GM12878 (cell line): Measurements from ENCODE around the gene SLC37A1. TPM values are rescaled to one million over a fixed set of nuclear protein-coding genes. Genes with fewer than 3 reads are reported as not detected.

Experiments used
- ATAC-seq: fragments of 200-7000 bp; cut with Tn5 transposase; 3 replicates; pipeline ENCODE4 v1.9.1; 2020; ENCODE audit warnings: mild to moderate bottlenecking, moderate library complexity
- BruUV-seq: library from RNA; stranded (reverse); fragments of 400-500 nt; replicated peaks from 2 replicates; lab custom pipeline; 2021; lab: Mats Ljungman, UMichigan
- CTCF ChIA-PET: fragments of 300-600 bp; sonication (Branson Sonifier 250); formaldehyde crosslinking; extraction: SDS; loops from one replicate; lab custom pipeline; 2021; ENCODE audit warnings: inconsistent platforms; lab: Yijun Ruan, JAX
- POLR2A ChIA-PET: fragments of 350-600 bp; formaldehyde crosslinking; extraction: SDS; loops from one replicate; lab custom pipeline; 2021; ENCODE audit warnings: inconsistent platforms; lab: Charles Lee
- RAD21 ChIA-PET: fragments of 300-600 bp; sonication (Branson Sonifier 250); formaldehyde crosslinking; loops from one replicate; lab custom pipeline; 2023; ENCODE audit warnings: antibody characterized with exemption; ENCODE audit not compliant: unreplicated experiment; lab: Charles Lee
- SMC1A ChIA-PET: fragments of 300-600 bp; sonication (Branson Sonifier 250); formaldehyde crosslinking; loops from one replicate; lab custom pipeline; 2023; ENCODE audit not compliant: unreplicated experiment, uncharacterized antibody; lab: Charles Lee
- DNase-seq: peaks from one replicate; pipeline ENCODE4 v3.0.0-alpha.2; 2011; ENCODE audit warnings: low read depth, low spot score
- FAIRE-seq: peaks from 3 replicates; lab custom pipeline; 2011; peaks lifted over from hg19 to GRCh38; lab: Jason Lieb, UNC
- H2AFZ ChIP-seq: 2 replicates; pipeline ENCODE4 v1.6.0; 2011; ENCODE audit warnings: low read depth, low read length, control low read depth; ENCODE audit not compliant: control insufficient read depth
- H3K27ac ChIP-seq: 2 replicates; pipeline ENCODE4 v1.5.1; 2011; ENCODE audit warnings: control low read depth; ENCODE audit not compliant: control insufficient read depth, insufficient read depth
- H3K27me3 ChIP-seq, 2 experiments: replicated peaks in 1 of 2; 2 replicates each; pipeline versions ENCODE4 v1.6.0 to v1.6.1; 2011; ENCODE audit warnings: low read length in 1 of 2; ENCODE audit not compliant: control insufficient read depth in 2 of 2, insufficient read depth in 2 of 2
- H3K36me3 ChIP-seq, 2 experiments: 2 replicates each; pipeline ENCODE4 v1.5.1; 2011; ENCODE audit warnings: low read length in 1 of 2; ENCODE audit not compliant: control insufficient read depth in 2 of 2, insufficient read depth in 2 of 2
- H3K4me1 ChIP-seq: 2 replicates; pipeline ENCODE4 v1.6.1; 2011; ENCODE audit warnings: mild to moderate bottlenecking, low read length, moderate library complexity, mixed read lengths; ENCODE audit not compliant: control insufficient read depth, insufficient read depth
- H3K4me2 ChIP-seq: 2 replicates; pipeline ENCODE4 v1.6.0; 2011; ENCODE audit warnings: control low read depth; ENCODE audit not compliant: control insufficient read depth, insufficient read depth
- H3K4me3 ChIP-seq: fragments of 200-600 bp; sonication (generic); 2 replicates; pipeline ENCODE4 v1.5.1; 2016
- H3K79me2 ChIP-seq: 2 replicates; pipeline ENCODE4 v1.6.0; 2011; ENCODE audit warnings: low read length; ENCODE audit not compliant: control insufficient read depth, insufficient read depth
- H3K9ac ChIP-seq: 2 replicates; pipeline ENCODE4 v1.8.0; 2011; ENCODE audit warnings: low read length, control low read depth, mixed read lengths; ENCODE audit not compliant: control insufficient read depth, insufficient read depth
- H3K9me3 ChIP-seq: replicated peaks from 3 replicates; pipeline ENCODE4 v1.5.1; 2011; ENCODE audit warnings: mild to moderate bottlenecking, low read length; ENCODE audit not compliant: control insufficient read depth, insufficient read depth
- H4K20me1 ChIP-seq: 2 replicates; pipeline ENCODE4 v1.6.0; 2011; ENCODE audit not compliant: control insufficient read depth, insufficient read depth
- CHD1 ChIP-seq: IDR thresholded peaks from 2 replicates; pipeline ENCODE4 v1.6.1; 2012; ENCODE audit warnings: low read depth, low read length, improper control_type of control experiment
- CREM ChIP-seq: IDR thresholded peaks from 2 replicates; pipeline ENCODE4 v1.6.1; 2014; ENCODE audit warnings: antibody characterized with exemption, low read depth
- CTCF ChIP-seq, 3 experiments: IDR thresholded peaks in 2 of 3; conservative IDR thresholded peaks in 1 of 3; 2 replicates each; pipeline ENCODE4 v1.5.1; 2011; ENCODE audit warnings: low read depth in 3 of 3, low read length in 3 of 3, mild to moderate bottlenecking in 3 of 3, control low read depth in 2 of 3, moderate library complexity in 2 of 3, inconsistent platforms in 1 of 3, mixed read lengths in 1 of 3; ENCODE audit not compliant: control insufficient read depth in 2 of 3, insufficient read depth in 1 of 3; ENCODE audit errors: extremely low read depth in 1 of 3
- EED ChIP-seq: sonication (generic); IDR thresholded peaks from 2 replicates; pipeline ENCODE4 v1.6.1; 2016; ENCODE audit warnings: antibody characterized with exemption, low read depth
- JUND ChIP-seq: IDR thresholded peaks from 2 replicates; pipeline ENCODE4 v1.6.1; 2012; ENCODE audit warnings: low read depth, mild to moderate bottlenecking, low read length, improper control_type of control experiment, moderate library complexity
- POU2F2 ChIP-seq: IDR thresholded peaks from 3 replicates; pipeline ENCODE4 v1.6.1; 2011; ENCODE audit warnings: low read depth, mild to moderate bottlenecking, low read length, borderline replicate concordance
- RAD21 ChIP-seq: IDR thresholded peaks from 2 replicates; pipeline ENCODE4 v1.6.1; 2011; ENCODE audit warnings: mild to moderate bottlenecking, low read depth, low read length, moderate library complexity; ENCODE audit not compliant: insufficient read depth
- SREBF1 ChIP-seq: IDR thresholded peaks from 2 replicates; pipeline ENCODE4 v1.6.1; 2012; ENCODE audit warnings: mild to moderate bottlenecking, low read length
- ZBTB40 ChIP-seq: fragments of 450-650 bp; IDR thresholded peaks from 2 replicates; pipeline ENCODE4 v1.6.1; 2016; ENCODE audit warnings: mild to moderate bottlenecking, moderate library complexity, borderline replicate concordance
- WGBS: methylation state at CpG from one replicate; pipeline ENCODE4 v1.1.6; 2016; ENCODE audit warnings: low lambda C conversion rate; ENCODE audit not compliant: insufficient replicate concordance, insufficient coverage; ENCODE audit errors: missing lambda C conversion rate; 5-methylcytosine and 5-hydroxymethylcytosine counted together
- in situ Hi-C: fragments of 300-500 bp; cut with MboI; formaldehyde crosslinking; loops from 9 replicates; pipeline ENCODE4 v1.14.3; 2018; ENCODE audit warnings: mixed read lengths
- intact Hi-C: fragments of 100-400 bp; cut with micrococcal nuclease; formaldehyde crosslinking; loops from one replicate; pipeline ENCODE4 v1.14.2; 2022; ENCODE audit not compliant: unreplicated experiment
- polyA plus RNA-seq, 11 experiments: library from polyadenylated mRNA; depleted of rRNA in 4 of 11; unstranded in 6 of 11; stranded (reverse) in 5 of 11; fragments of >200 nt; fragmentation: Nextera tagmentation in 4 of 11; fragmentation: Illumina TruSeq in 1 of 11; extraction: Ambion mirVana in 4 of 11; extraction: Trizol in 1 of 11; gene quantifications; 1 replicate in 1 of 11; 2 replicates in 10 of 11; pipeline versions ENCODE4 v1.2.1 to v1.2.3, GENCODE V29; 2011 to 2016; ENCODE audit warnings: inconsistent platforms in 2 of 11, missing spikeins in 2 of 11, low read depth in 1 of 11
- total RNA-seq, 4 experiments: library from RNA; depleted of rRNA in 3 of 4; stranded (reverse); fragments of >200 nt in 3 of 4; fragmentation: Illumina TruSeq in 1 of 4; extraction: Trizol in 1 of 4; gene quantifications; 2 replicates each; pipeline versions ENCODE4 v1.2.1 to v1.2.3, GENCODE V29; 2013 to 2021

The SLC37A1 gene
- total and polyA plus RNA-seq, 10 of the 15 experiments (the other 5 are each of a cell fraction or from before 2014, with no cell fraction given) = 1.1 to 35.5 (median 24.4) TPM

- FAIRE-seq = no peak
- ATAC-seq = no peak; the same call in 2 of the 3 replicates
- RAD21 ChIA-PET = interaction anchor here (1.4 kb wide), 1 partner anchor 22 kb away, joined by 3 read pairs; no protein-coding TSS in a partner anchor
- H3K79me2 ChIP-seq = no peaks in the 10 kb centered on the region
- DNase-seq = no peak
- H3K9ac ChIP-seq = no peak overlapping the region
- POLR2A ChIA-PET = no interaction called here
- H2AFZ ChIP-seq = no peak overlapping the region
- TF ChIP-seq POU2F2 (no peak), CTCF (IDR thresholded peaks at IDR 0.05 in 2 of 3, conservative IDR thresholded peaks at IDR 0.05 in 1 of 3; ENCODE audit: control insufficient read depth in 2 of 3, extremely low read depth in 1 of 3, insufficient read depth in 1 of 3, low read depth in 3 of 3, low read length in 3 of 3) (no peak), CHD1 (no peak), EED (no peak), JUND (no peak), CREM (no peak), ZBTB40 (no peak), RAD21 (no peak), SREBF1 (no peak)
- H3K36me3 ChIP-seq = no peaks in the 10 kb centered on the region
- H3K4me3 ChIP-seq = no peak overlapping the region
- no peaks in the 10 kb centered on the region for H4K20me1 ChIP-seq
- no peaks in the 10 kb centered on the region for H3K9me3 ChIP-seq
- BruUV-seq = no TSS peak
- WGBS = 49% methylated on average over 19 of the region's 20 CpGs
- CTCF ChIA-PET = interaction anchor here (1.6 kb wide), 1 partner anchor 10 kb away, joined by 4 read pairs; no protein-coding TSS in a partner anchor
- no peaks in the 10 kb centered on the region for H3K4me1 ChIP-seq
- H3K27me3 ChIP-seq = no peaks in the 10 kb centered on the region
- intact Hi-C loops = no loop called here
- H3K27ac ChIP-seq = no peak overlapping the region
- SMC1A ChIA-PET = no interaction called here
- in situ Hi-C loops = no loop called here
- H3K4me2 ChIP-seq = no peak overlapping the region
Measured at GRCh38 chr21:42583477-42584295, 70.0 kb downstream of the SLC37A1 start.
